ENCODE data around the gene NAA25. TPM values are rescaled to one million over a fixed set of nuclear protein-coding genes. Genes with fewer than 3 reads are reported as not detected.

NAA25 gene
- total and polyA plus RNA-seq, 9 of the 15 experiments (the other 6 are each of a cell fraction or from before 2014, with no cell fraction given): 26.6 to 59.6 (median 48.9) TPM

- Histone ChIP-seq H3K27me3 (ENCODE audit: control insufficient read depth in 2 of 2, insufficient read depth in 2 of 2, low read length in 2 of 2) (no peaks in the 10 kb centered on the region), H3K4me2 (ENCODE audit: insufficient read depth, low read length) (no peak overlapping the region), H2AFZ (ENCODE audit: low read depth, low read length) (no peak overlapping the region), H3K36me3 (ENCODE audit: control insufficient read depth, insufficient read depth, low read length) (peaks cover 91% of the 10 kb centered on the region), H4K20me1 (replicated peaks; ENCODE audit: control insufficient read depth, insufficient read depth, low read length) (peaks cover 8% of the 10 kb centered on the region; the same call in 1 of the 2 replicates), H3K9me3 (replicated peaks; ENCODE audit: control insufficient read depth, insufficient read depth, low read depth, low read length) (no peaks in the 10 kb centered on the region), H3K9me1 (ENCODE audit: control insufficient read depth, insufficient read depth, low read length) (no peaks in the 10 kb centered on the region), H3K27ac (ENCODE audit: extremely low read depth, low read depth, low read length) (no peak overlapping the region), H3K4me1 (replicated peaks in 1 of 2; ENCODE audit: control insufficient read depth in 2 of 2, insufficient read depth in 2 of 2, low read length in 2 of 2) (peaks cover 3% of the 10 kb centered on the region in 2 experiments; a peak in 3 of 5 replicates), H3K4me3 (no peak overlapping the region), H3K79me2 (ENCODE audit: control insufficient read depth, insufficient read depth, low read length) (peaks cover 50% of the 10 kb centered on the region), H3K9ac (ENCODE audit: insufficient read depth in 1 of 2, low read depth in 2 of 2, low read length in 2 of 2) (no peak overlapping the region)
- intact Hi-C loops (cut with micrococcal nuclease) (no loop called here), in situ Hi-C loops (cut with MboI) (no loop called here)
- DNase-seq (ENCODE audit: extremely low read depth in 1 of 4, low spot score in 3 of 4) (no peak), ATAC-seq (no peak), FAIRE-seq (no peak)
- no peak for TF ChIP-seq ILF3 (IDR thresholded peaks at IDR 0.05; ENCODE audit: borderline replicate concordance)
- TF ChIP-seq RREB1 (CRISPR knock-in tag; IDR thresholded peaks at IDR 0.05): no peak
- peak; percentile 54; the same call in 1 of the 2 replicates for TF ChIP-seq POLR2A (conservative IDR thresholded peaks at IDR 0.05)
- peak; percentile 55 for TF ChIP-seq SUPT5H (IDR thresholded peaks at IDR 0.05)
- TF ChIP-seq RBM25 (IDR thresholded peaks at IDR 0.05; ENCODE audit: low read depth, low read length, severe bottlenecking): no peak
- TF ChIP-seq CTBP1 (IDR thresholded peaks at IDR 0.05; ENCODE audit: borderline replicate concordance): no peak
- no peak for TF ChIP-seq SP1 (CRISPR knock-in tag; IDR thresholded peaks at IDR 0.05)
- ChIA-PET CTCF (ENCODE audit: low intra/inter-chr PET ratio) (no interaction called here), POLR2A (interaction anchor here (0.6 to 6.4 kb wide), 9 partner anchors 8 to 373 kb away, joined by 3 to 54 read pairs (median 5); partner anchors contain the start of genes ERP29 and TMEM116)
- no TSS peak for BruUV-seq (replicated peaks)
- WGBS (ENCODE audit: insufficient coverage, low coverage, missing lambda C conversion rate): 89% methylated on average over 8 of the region's 8 CpGs
Measured at GRCh38 chr12:112020947-112021457, 87.6 kb downstream of the NAA25 start.
